LNCAP (cell line): ENCODE measurements around the gene LAMP5.

ENCODE experiments used
- TF ChIP-seq, protein P1 (sequence below): fragments of 450-650 bp; IDR thresholded peaks from 2 replicates; pipeline ENCODE4 v1.5.1; 2017; ENCODE audit warnings: mild to moderate bottlenecking

LAMP5 gene

DNA sequence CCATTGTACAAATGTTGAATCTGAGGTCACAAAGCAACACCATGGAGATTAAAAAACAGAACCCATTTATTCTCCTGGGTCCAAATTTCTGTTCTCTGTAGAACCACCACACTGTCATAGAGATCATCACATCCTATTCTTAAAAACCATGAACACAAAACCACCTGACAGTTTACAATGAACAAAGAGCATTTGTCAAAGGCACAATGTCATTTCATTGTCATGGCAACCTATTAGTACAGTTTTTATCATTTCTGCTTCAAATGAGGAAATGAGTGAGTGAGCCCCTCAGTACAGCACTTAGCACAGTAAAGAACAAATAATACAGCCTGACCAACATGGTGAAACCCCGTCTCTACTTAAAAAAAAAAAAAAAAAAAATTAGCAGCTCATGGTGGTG lies 23.1 kb upstream of the LAMP5 start:
- TF ChIP-seq, protein P1, sequence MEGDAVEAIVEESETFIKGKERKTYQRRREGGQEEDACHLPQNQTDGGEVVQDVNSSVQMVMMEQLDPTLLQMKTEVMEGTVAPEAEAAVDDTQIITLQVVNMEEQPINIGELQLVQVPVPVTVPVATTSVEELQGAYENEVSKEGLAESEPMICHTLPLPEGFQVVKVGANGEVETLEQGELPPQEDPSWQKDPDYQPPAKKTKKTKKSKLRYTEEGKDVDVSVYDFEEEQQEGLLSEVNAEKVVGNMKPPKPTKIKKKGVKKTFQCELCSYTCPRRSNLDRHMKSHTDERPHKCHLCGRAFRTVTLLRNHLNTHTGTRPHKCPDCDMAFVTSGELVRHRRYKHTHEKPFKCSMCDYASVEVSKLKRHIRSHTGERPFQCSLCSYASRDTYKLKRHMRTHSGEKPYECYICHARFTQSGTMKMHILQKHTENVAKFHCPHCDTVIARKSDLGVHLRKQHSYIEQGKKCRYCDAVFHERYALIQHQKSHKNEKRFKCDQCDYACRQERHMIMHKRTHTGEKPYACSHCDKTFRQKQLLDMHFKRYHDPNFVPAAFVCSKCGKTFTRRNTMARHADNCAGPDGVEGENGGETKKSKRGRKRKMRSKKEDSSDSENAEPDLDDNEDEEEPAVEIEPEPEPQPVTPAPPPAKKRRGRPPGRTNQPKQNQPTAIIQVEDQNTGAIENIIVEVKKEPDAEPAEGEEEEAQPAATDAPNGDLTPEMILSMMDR, result no peak

DNA sequence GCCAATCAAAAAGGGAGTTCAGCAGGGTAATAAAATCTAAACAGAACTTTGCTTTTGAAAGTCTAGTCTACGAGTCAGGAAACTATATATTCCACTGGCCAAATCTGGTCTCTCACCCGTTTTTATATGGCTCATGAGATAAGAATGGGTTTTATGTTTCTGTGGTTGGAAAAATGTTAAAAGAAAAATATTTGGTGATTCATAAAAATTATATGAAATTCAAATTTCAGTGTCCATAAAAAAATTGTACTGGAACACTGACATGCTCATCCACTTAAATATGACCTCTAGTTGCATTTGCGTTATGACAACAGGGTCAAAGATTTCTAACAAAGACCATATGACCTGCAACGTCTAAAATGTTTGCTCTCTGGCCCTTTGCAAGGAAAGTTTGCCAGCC lies 22.3 kb upstream of the LAMP5 start:
- TF ChIP-seq, protein P1, result no peak

DNA sequence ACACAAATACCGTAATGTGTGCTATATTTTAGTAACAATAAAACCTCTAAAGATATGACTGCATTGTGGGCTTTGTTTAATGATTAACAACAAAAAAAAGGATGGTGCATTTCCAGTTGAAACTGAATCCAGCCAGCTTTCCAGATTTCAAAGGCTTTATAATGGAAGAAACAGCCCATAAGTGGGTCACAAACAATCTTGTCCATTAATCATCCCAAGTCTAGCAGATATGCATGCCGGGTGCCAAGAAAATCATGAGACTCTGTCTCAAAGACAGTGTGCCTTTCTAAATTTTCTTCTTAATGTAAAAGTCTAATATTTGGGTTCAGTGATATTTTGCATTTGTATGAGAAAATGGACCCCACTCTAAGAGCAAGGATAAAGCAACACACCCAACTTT lies 20.6 kb upstream of the LAMP5 start:
- TF ChIP-seq, protein P1, result no peak

DNA sequence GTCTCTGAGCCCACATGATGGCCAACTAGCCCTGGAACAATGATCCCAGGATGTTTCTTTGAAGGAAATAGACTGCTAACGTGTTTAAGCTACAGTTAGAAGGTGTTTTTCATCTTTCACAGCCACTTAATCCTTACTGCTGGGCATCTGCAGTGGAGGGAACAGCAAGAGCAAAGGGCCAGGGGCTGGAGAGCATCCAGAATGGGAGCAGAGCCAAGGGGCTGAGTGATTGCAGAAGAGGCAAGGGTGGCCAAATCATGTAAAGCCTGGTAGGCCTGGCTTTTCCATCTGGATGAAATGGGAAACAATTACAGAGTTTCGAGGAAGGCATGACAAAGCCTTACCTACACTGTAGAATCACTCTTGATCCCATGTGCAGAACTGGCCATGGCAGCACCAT lies 18.7 kb upstream of the LAMP5 start:
- TF ChIP-seq, protein P1, result no peak

DNA sequence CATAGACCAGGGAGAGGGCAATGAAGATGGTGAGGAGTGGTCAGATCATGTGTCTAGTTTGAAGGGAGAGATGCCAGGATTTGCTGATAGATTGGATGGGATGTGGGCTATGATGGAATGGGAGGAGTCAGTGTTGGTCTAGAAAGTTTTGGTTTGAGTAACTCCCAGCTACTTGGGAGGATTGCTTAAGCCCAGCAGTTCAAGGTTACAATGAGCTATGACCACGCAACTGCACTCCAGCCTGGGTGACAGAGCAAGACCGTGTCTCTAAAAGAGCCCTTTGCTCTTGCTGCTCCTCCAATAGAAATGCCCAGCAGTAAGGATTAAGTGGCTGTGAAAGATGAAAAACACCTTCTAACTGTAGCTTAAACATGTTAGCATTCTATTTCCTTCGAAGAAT lies 18.2 kb upstream of the LAMP5 start:
- TF ChIP-seq, protein P1, result no peak

GRCh38 chr20:9498322-9498721 lies 16.1 kb upstream of the LAMP5 start:
- TF ChIP-seq, protein P1, result no peak

GRCh38 chr20:9499126-9499899 lies 15.1 kb upstream of the LAMP5 start:
- TF ChIP-seq, protein P1, result no peak

DNA sequence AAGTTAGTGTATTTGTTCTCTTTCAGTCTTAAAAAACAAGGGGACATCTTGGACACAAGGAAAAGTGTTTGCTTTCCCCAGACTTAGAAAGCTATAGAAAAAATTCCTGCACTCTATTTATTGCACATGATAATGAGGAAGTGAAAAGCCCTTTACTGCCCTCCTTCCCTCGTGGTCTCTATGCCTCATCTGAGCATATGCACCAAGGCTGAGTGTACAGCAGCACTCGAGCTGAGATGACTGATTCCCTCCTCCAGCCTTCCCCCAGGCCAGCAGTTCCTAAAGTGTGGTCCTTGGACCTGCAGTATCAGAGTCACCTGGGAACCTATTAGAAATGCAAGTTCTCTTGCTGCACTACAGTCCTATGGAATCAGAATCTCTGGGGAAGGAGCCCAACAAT lies 14.3 kb upstream of the LAMP5 start:
- TF ChIP-seq, protein P1, result no peak
